ENCODE results near the gene CLEC4F.

Gene CLEC4F

GRCh38 chr2:70767079-70767698 lies 53.2 kb downstream of the CLEC4F start:
- Histone ChIP-seq H3K9ac (ENCODE audit: low read length in 5 of 5) (peak overlapping the region in 1 of 5 donors; percentile 30), H3K4me1 (ENCODE audit: control insufficient read depth in 5 of 5, insufficient read depth in 5 of 5, low read length in 5 of 5) (peaks cover 0 to 17% (median 13%) of the 10 kb centered on the region in 5 donors), H3K27ac (ENCODE audit: low read depth, low read length) (no peak overlapping the region), H3K4me3 (ENCODE audit: low read depth in 1 of 5, low read length in 5 of 5) (peak overlapping the region in 4 of 5 donors; percentile 44 to 64 (median 57)), H3K27me3 (ENCODE audit: control insufficient read depth in 5 of 5, insufficient read depth in 4 of 5, low read length in 5 of 5) (peaks cover 11 to 35% (median 26%) of the 10 kb centered on the region in 5 donors), H3K9me3 (ENCODE audit: control insufficient read depth in 5 of 5, low read length in 5 of 5) (no peaks in the 10 kb centered on the region), H3K36me3 (ENCODE audit: control insufficient read depth in 5 of 5, insufficient read depth in 5 of 5, low read length in 5 of 5) (no peaks in the 10 kb centered on the region)

GRCh38 chr2:70766357-70767078 lies 53.9 kb downstream of the CLEC4F start:
- H3K27me3 ChIP-seq (ENCODE audit: control insufficient read depth in 5 of 5, insufficient read depth in 4 of 5, low read length in 5 of 5) = peaks cover 8 to 35% (median 26%) of the 10 kb centered on the region in 5 donors

GRCh38 chr2:70765507-70765906 lies 54.9 kb downstream of the CLEC4F start:
- Histone ChIP-seq H3K9me3 (ENCODE audit: control insufficient read depth in 5 of 5, low read length in 5 of 5) (no peaks in the 10 kb centered on the region), H3K4me3 (ENCODE audit: low read depth in 1 of 5, low read length in 5 of 5) (no peak overlapping the region), H3K9ac (ENCODE audit: low read length in 5 of 5) (no peak overlapping the region), H3K27me3 (ENCODE audit: control insufficient read depth in 5 of 5, insufficient read depth in 4 of 5, low read length in 5 of 5) (peaks cover 8 to 35% (median 26%) of the 10 kb centered on the region in 5 donors), H3K4me1 (ENCODE audit: control insufficient read depth in 5 of 5, insufficient read depth in 5 of 5, low read length in 5 of 5) (peaks cover 0 to 17% (median 13%) of the 10 kb centered on the region in 5 donors), H3K27ac (ENCODE audit: low read depth, low read length) (no peak overlapping the region), H3K36me3 (ENCODE audit: control insufficient read depth in 5 of 5, insufficient read depth in 5 of 5, low read length in 5 of 5) (no peaks in the 10 kb centered on the region)

More at GRCh38 chr2:70766357-70767078, 53.9 kb downstream of the CLEC4F start:
- H3K9ac ChIP-seq (ENCODE audit: low read length in 5 of 5) = no peak overlapping the region
- H3K9me3 ChIP-seq (ENCODE audit: control insufficient read depth in 5 of 5, low read length in 5 of 5) = no peaks in the 10 kb centered on the region
- peaks cover 0 to 17% (median 13%) of the 10 kb centered on the region in 5 donors for H3K4me1 ChIP-seq (ENCODE audit: control insufficient read depth in 5 of 5, insufficient read depth in 5 of 5, low read length in 5 of 5)
- no peak overlapping the region for H3K27ac ChIP-seq (ENCODE audit: low read depth, low read length)
- H3K36me3 ChIP-seq (ENCODE audit: control insufficient read depth in 5 of 5, insufficient read depth in 5 of 5, low read length in 5 of 5) = no peaks in the 10 kb centered on the region
- H3K4me3 ChIP-seq (ENCODE audit: low read depth in 1 of 5, low read length in 5 of 5) = peak overlapping the region in 4 of 5 donors; percentile 44 to 64 (median 57)

- Histone ChIP-seq H3K27me3 (ENCODE audit: control insufficient read depth in 5 of 5, insufficient read depth in 4 of 5, low read length in 5 of 5) (peaks cover 0 to 9% (median 4%) of the 10 kb centered on the region in 5 donors), H3K4me3 (ENCODE audit: low read depth in 1 of 5, low read length in 5 of 5) (no peak overlapping the region), H3K9me3 (ENCODE audit: control insufficient read depth in 5 of 5, low read length in 5 of 5) (no peaks in the 10 kb centered on the region), H3K36me3 (ENCODE audit: control insufficient read depth in 5 of 5, insufficient read depth in 5 of 5, low read length in 5 of 5) (no peaks in the 10 kb centered on the region), H3K9ac (ENCODE audit: low read length in 5 of 5) (no peak overlapping the region), H3K27ac (ENCODE audit: low read depth, low read length) (no peak overlapping the region), H3K4me1 (ENCODE audit: control insufficient read depth in 5 of 5, insufficient read depth in 5 of 5, low read length in 5 of 5) (no peaks in the 10 kb centered on the region)
These were observed 61.0 kb downstream of the CLEC4F start for GRCh38 chr2:70759446-70759845.
